ENCODE measurements around the gene PHF10. TPM values are rescaled to one million over a fixed set of nuclear protein-coding genes. Genes with fewer than 3 reads are reported as not detected.

Gene PHF10
- total and polyA plus RNA-seq, 2 donors (not counting 1 experiment from before 2014, with no cell fraction given) = 32.9 to 74.6 TPM

- intact Hi-C loops (cut with micrococcal nuclease) = no loop called here
- WGBS (ENCODE audit: insufficient coverage) = 98% methylated on average over 27 of the region's 27 CpGs
- no peak for ATAC-seq (ENCODE audit: low read depth)
These were observed 56.6 kb downstream of the PHF10 start for GRCh38 chr6:169667716-169668115.

GRCh38 chr6:169666441-169666840 lies 57.9 kb downstream of the PHF10 start:
- no peaks in the 10 kb centered on the region for H3K27me3 Mint-ChIP-seq

More at GRCh38 chr6:169667716-169668115, 56.6 kb downstream of the PHF10 start:
- DNase-seq = no peak
- Mint-ChIP-seq H3K27me3 (no peaks in the 10 kb centered on the region), H3K4me3 (no peak overlapping the region), H3K27ac (no peak overlapping the region), H3K9me3 (ENCODE audit: insufficient read depth) (no peaks in the 10 kb centered on the region), H3K4me1 (no peaks in the 10 kb centered on the region)
- no peak overlapping the region for H2AFZ ChIP-seq (ENCODE audit: insufficient read depth, low read depth, low read length, poor library complexity, severe bottlenecking)
- no peak overlapping the region for H3K4me2 ChIP-seq (replicated peaks; ENCODE audit: low read depth, low read length, poor library complexity, severe bottlenecking)
- H3K27me3 ChIP-seq (replicated peaks in 1 of 4; ENCODE audit: control extremely low read depth in 1 of 4, control insufficient read depth in 3 of 4, insufficient read depth in 4 of 4, low read length in 3 of 4) = no peaks in the 10 kb centered on the region
- H3K27ac ChIP-seq (ENCODE audit: low read length in 2 of 2) = no peak overlapping the region
- no peaks in the 10 kb centered on the region for H3K9me3 ChIP-seq (ENCODE audit: control extremely low read depth in 1 of 3, control insufficient read depth in 2 of 3, insufficient read depth in 1 of 3, low read length in 2 of 3)
- no peaks in the 10 kb centered on the region for H3K4me1 ChIP-seq (ENCODE audit: control insufficient read depth in 2 of 2, insufficient read depth in 2 of 2, low read length in 2 of 2)
- ChIA-PET CTCF (interaction anchor here (0.8 kb wide), 1 partner anchor 84 kb away, joined by 3 read pairs; no protein-coding TSS in a partner anchor), POLR2A (no interaction called here)
- no peak overlapping the region for H3K9ac ChIP-seq (ENCODE audit: low read length)
- TF ChIP-seq EZH2 (IDR thresholded peaks at IDR 0.05; ENCODE audit: borderline replicate concordance, insufficient read depth, low read depth, low read length, poor library complexity, severe bottlenecking) = no peak
- no peak for TF ChIP-seq CTCF (IDR thresholded peaks at IDR 0.05)
- H3K4me3 ChIP-seq (ENCODE audit: control extremely low read depth in 1 of 5, extremely low read depth in 1 of 5, insufficient read depth in 1 of 5, low read depth in 2 of 5, low read length in 4 of 5) = no peak overlapping the region
- H3K79me2 ChIP-seq (ENCODE audit: control insufficient read depth, insufficient read depth, low read length) = no peaks in the 10 kb centered on the region
- peaks cover 2 to 23% of the 10 kb centered on the region in 2 experiments for H3K36me3 ChIP-seq (replicated peaks in 1 of 2; ENCODE audit: control extremely low read depth in 1 of 2, control insufficient read depth in 1 of 2, extremely low read depth in 1 of 2, insufficient read depth in 2 of 2, low read length in 1 of 2)
- no peaks in the 10 kb centered on the region for H4K20me1 ChIP-seq (ENCODE audit: control insufficient read depth, insufficient read depth, low read length, poor library complexity, severe bottlenecking)

More at GRCh38 chr6:169666441-169666840, 57.9 kb downstream of the PHF10 start:
- H3K4me2 ChIP-seq (replicated peaks; ENCODE audit: low read depth, low read length, poor library complexity, severe bottlenecking) = no peak overlapping the region
- ChIA-PET POLR2A (no interaction called here), CTCF (no interaction called here)
- H3K27ac ChIP-seq (ENCODE audit: low read length in 2 of 2) = no peak overlapping the region
- no peaks in the 10 kb centered on the region for H3K9me3 Mint-ChIP-seq (ENCODE audit: insufficient read depth)
- no peak overlapping the region for H3K27ac Mint-ChIP-seq
- no peaks in the 10 kb centered on the region for H4K20me1 ChIP-seq (ENCODE audit: control insufficient read depth, insufficient read depth, low read length, poor library complexity, severe bottlenecking)
- peaks cover 2 to 13% of the 10 kb centered on the region in 2 experiments for H3K36me3 ChIP-seq (replicated peaks in 1 of 2; ENCODE audit: control extremely low read depth in 1 of 2, control insufficient read depth in 1 of 2, extremely low read depth in 1 of 2, insufficient read depth in 2 of 2, low read length in 1 of 2)
- no peak for DNase-seq
- ATAC-seq (ENCODE audit: low read depth) = no peak
- H3K4me1 Mint-ChIP-seq = no peaks in the 10 kb centered on the region
- no peak overlapping the region for H3K4me3 Mint-ChIP-seq
- no peak overlapping the region for H3K9ac ChIP-seq (ENCODE audit: low read length)
- H3K4me3 ChIP-seq (ENCODE audit: control extremely low read depth in 1 of 5, extremely low read depth in 1 of 5, insufficient read depth in 1 of 5, low read depth in 2 of 5, low read length in 4 of 5) = no peak overlapping the region
- intact Hi-C loops (cut with micrococcal nuclease) = no loop called here
- TF ChIP-seq EZH2 (IDR thresholded peaks at IDR 0.05; ENCODE audit: borderline replicate concordance, insufficient read depth, low read depth, low read length, poor library complexity, severe bottlenecking) (no peak), CTCF (IDR thresholded peaks at IDR 0.05) (no peak)
- no peak overlapping the region for H2AFZ ChIP-seq (ENCODE audit: insufficient read depth, low read depth, low read length, poor library complexity, severe bottlenecking)
- no peaks in the 10 kb centered on the region for H3K9me3 ChIP-seq (ENCODE audit: control extremely low read depth in 1 of 3, control insufficient read depth in 2 of 3, insufficient read depth in 1 of 3, low read length in 2 of 3)
- WGBS (ENCODE audit: insufficient coverage) = 98% methylated on average over 18 of the region's 18 CpGs
- no peaks in the 10 kb centered on the region for H3K4me1 ChIP-seq (ENCODE audit: control insufficient read depth in 2 of 2, insufficient read depth in 2 of 2, low read length in 2 of 2)
- no peaks in the 10 kb centered on the region for H3K79me2 ChIP-seq (ENCODE audit: control insufficient read depth, insufficient read depth, low read length)
- no peaks in the 10 kb centered on the region for H3K27me3 ChIP-seq (replicated peaks in 1 of 4; ENCODE audit: control extremely low read depth in 1 of 4, control insufficient read depth in 3 of 4, insufficient read depth in 4 of 4, low read length in 3 of 4)
